RKO (cell line): ENCODE measurements around the gene FITM1.

ENCODE experiments used
- DNase-seq: peaks from one replicate; pipeline ENCODE4 v3.0.0-alpha.2; 2016; ENCODE audit warnings: low spot score

Gene FITM1

GRCh38 chr14:24139272-24139934, 8.9 kb downstream of the FITM1 start:
- no peak for DNase-seq

- peak; percentile 99 for DNase-seq
These were observed 10.8 kb downstream of the FITM1 start, which contains the start of gene EMC9 for GRCh38 chr14:24141097-24141880. Gene EMC9, minus strand, starts transcription at chr14:24141591. Its CDS starts 287 bp downstream, at chr14:24141304.

- peak; percentile 57 for DNase-seq
These were observed 13.1 kb downstream of the FITM1 start for GRCh38 chr14:24143511-24143910.

- DNase-seq = no peak
These were observed 14.0 kb downstream of the FITM1 start for GRCh38 chr14:24144451-24144850.

- no peak for DNase-seq
These were observed 14.8 kb downstream of the FITM1 start for GRCh38 chr14:24145219-24145618.

- peak; percentile 71 for DNase-seq
These were observed 15.4 kb downstream of the FITM1 start for GRCh38 chr14:24145690-24146452.

- DNase-seq = peak; percentile 96
These were observed 16.1 kb downstream of the FITM1 start, which contains the start of gene PSME2 for GRCh38 chr14:24146453-24146977. Gene PSME2, minus strand, starts transcription at chr14:24146610. Its CDS starts 29 bp downstream, at chr14:24146581.

GRCh38 chr14:24146978-24147760, 16.7 kb downstream of the FITM1 start, which contains the start of gene RNF31:
Gene RNF31, plus strand, starts transcription at chr14:24147498. Its CDS starts 201 bp downstream, at chr14:24147699.
- DNase-seq = peak; percentile 98

GRCh38 chr14:24147761-24148428, 17.4 kb downstream of the FITM1 start:
- peak; percentile 58 for DNase-seq

GRCh38 chr14:24149302-24149969, 19.0 kb downstream of the FITM1 start:
- no peak for DNase-seq

- no peak for DNase-seq
These were observed 19.6 kb downstream of the FITM1 start for GRCh38 chr14:24150061-24150460.

GRCh38 chr14:24150567-24150966, 20.1 kb downstream of the FITM1 start:
- DNase-seq = no peak

- no peak for DNase-seq
These were observed 20.5 kb downstream of the FITM1 start for GRCh38 chr14:24150993-24151392.

GRCh38 chr14:24151404-24152080, 21.1 kb downstream of the FITM1 start:
- DNase-seq = no peak

- DNase-seq = no peak
These were observed 24.6 kb downstream of the FITM1 start for GRCh38 chr14:24155100-24155499.

GRCh38 chr14:24156840-24157239, 26.4 kb downstream of the FITM1 start:
- no peak for DNase-seq

GRCh38 chr14:24157331-24157730, 26.9 kb downstream of the FITM1 start:
- DNase-seq = no peak

GRCh38 chr14:24159777-24160498, 29.5 kb downstream of the FITM1 start:
- no peak for DNase-seq

- no peak for DNase-seq
These were observed 30.0 kb downstream of the FITM1 start for GRCh38 chr14:24160499-24160849.
